ENCODE results near the gene CCKAR. TPM values are rescaled to one million over a fixed set of nuclear protein-coding genes. Genes with fewer than 3 reads are reported as not detected.

The CCKAR gene
- total and polyA plus RNA-seq, 11 donors = 0.20 TPM; not detected in 10

DNA sequence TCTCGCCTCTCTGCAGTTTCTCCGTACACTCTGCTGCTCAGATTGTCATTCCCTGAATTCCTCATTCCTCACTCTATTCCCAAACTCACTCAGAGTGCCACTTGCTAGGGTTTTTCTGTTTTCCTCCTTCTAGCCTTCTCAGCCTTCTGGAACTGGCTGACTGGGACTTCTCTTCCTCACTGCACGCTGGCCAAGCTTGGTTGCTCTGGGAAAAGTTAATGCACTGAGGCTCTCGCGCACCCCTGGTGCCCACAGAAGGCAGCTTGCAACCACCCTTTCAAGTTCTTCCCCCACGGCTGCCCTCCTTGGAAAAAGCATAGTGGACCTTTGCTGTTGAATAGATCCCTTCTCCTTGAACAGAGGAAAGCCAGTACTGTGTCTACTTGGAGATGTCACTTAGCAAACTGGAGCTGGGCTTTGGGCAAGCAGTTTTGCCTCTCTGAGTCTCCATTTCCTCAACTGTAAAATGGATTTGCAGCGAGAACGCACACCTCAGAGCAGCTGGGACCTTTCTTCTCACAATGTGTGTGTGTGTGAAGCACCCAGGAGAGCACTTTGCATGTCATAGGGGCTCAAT is 6.0 kb upstream of the CCKAR start:
- H3K4me1 ChIP-seq = no peaks in the 10 kb centered on the region

GRCh38 chr4:26493461-26493860 is 3.2 kb upstream of the CCKAR start:
- DNase-seq (no peak), ATAC-seq (no peak)
- intact Hi-C loops (cut with DNase I) = no loop called here
- H3K4me1 ChIP-seq = no peaks in the 10 kb centered on the region
- no peak overlapping the region for H3K27ac ChIP-seq
- TF ChIP-seq CTCF (IDR thresholded peaks at IDR 0.05) (no peak), POLR2A (IDR thresholded peaks at IDR 0.05) (no peak)
- H3K4me3 ChIP-seq = no peak overlapping the region
- H3K27me3 ChIP-seq = peaks cover 0 to 15% (median under 1%) of the 10 kb centered on the region in 9 donors
- no peaks in the 10 kb centered on the region for H3K36me3 ChIP-seq
- H3K9me3 ChIP-seq = no peaks in the 10 kb centered on the region
- WGBS, 4 donors = 76 to 91% (median 82%) methylated on average over 4 of the region's 4 CpGs

More for the DNA sequence above, 6.0 kb upstream of the CCKAR start:
- H3K9me3 ChIP-seq = peaks cover 0 to 5% (median 0%) of the 10 kb centered on the region in 12 donors
- no peak overlapping the region for H3K27ac ChIP-seq
- no peak overlapping the region for H3K4me3 ChIP-seq
- DNase-seq (no peak), ATAC-seq (no peak)
- intact Hi-C loops (cut with DNase I) = no loop called here
- WGBS, 4 donors = 66 to 74% (median 69%) methylated on average over 8 of the region's 8 CpGs
- no peaks in the 10 kb centered on the region for H3K36me3 ChIP-seq
- TF ChIP-seq CTCF (IDR thresholded peaks at IDR 0.05) (no peak), POLR2A (IDR thresholded peaks at IDR 0.05) (no peak)
- peaks cover 0 to 15% (median 0%) of the 10 kb centered on the region in 9 donors for H3K27me3 ChIP-seq

- no peak for ATAC-seq
- Histone ChIP-seq H3K27ac (no peak overlapping the region), H3K9me3 (no peaks in the 10 kb centered on the region), H3K4me3 (no peak overlapping the region), H3K4me1 (no peaks in the 10 kb centered on the region), H3K27me3 (peaks cover 0 to 20% (median 3%) of the 10 kb centered on the region in 9 donors), H3K36me3 (no peaks in the 10 kb centered on the region)
- 84 to 88% (median 85%) methylated on average over 7 of the region's 7 CpGs for WGBS, 4 donors
- intact Hi-C loops (cut with DNase I) = no loop called here
- TF ChIP-seq CTCF (IDR thresholded peaks at IDR 0.05) (no peak), POLR2A (IDR thresholded peaks at IDR 0.05) (no peak)
- DNase-seq = no peak
These were observed 1.3 kb upstream of the CCKAR start for GRCh38 chr4:26491449-26492170.

- intact Hi-C loops (cut with DNase I) = no loop called here
- Histone ChIP-seq H3K4me3 (no peak overlapping the region), H3K4me1 (no peaks in the 10 kb centered on the region), H3K27ac (no peak overlapping the region), H3K9me3 (no peaks in the 10 kb centered on the region), H3K27me3 (peaks cover 0 to 20% (median 3%) of the 10 kb centered on the region in 9 donors), H3K36me3 (no peaks in the 10 kb centered on the region)
- no peak for DNase-seq
- TF ChIP-seq CTCF (IDR thresholded peaks at IDR 0.05) = no peak
- TF ChIP-seq POLR2A (IDR thresholded peaks at IDR 0.05) = no peak
- WGBS, 4 donors = 80 to 87% (median 83%) methylated on average over 4 of the region's 4 CpGs
- ATAC-seq = no peak
These were observed 638 bp upstream of the CCKAR start for GRCh38 chr4:26490960-26491284.

Data from heart left ventricle (tissue), 16 donors.